ENCODE measurements around the gene CACNB3. TPM values are rescaled to one million over a fixed set of nuclear protein-coding genes. Genes with fewer than 3 reads are reported as not detected.
"Not testable (repeated sequence)": the region's sequence is repeated elsewhere in the genome, so short reads cannot be mapped to it uniquely, and the experiment has no call there.

Gene CACNB3
- polyA plus RNA-seq, 1 donor, result 57.3 TPM

DNA sequence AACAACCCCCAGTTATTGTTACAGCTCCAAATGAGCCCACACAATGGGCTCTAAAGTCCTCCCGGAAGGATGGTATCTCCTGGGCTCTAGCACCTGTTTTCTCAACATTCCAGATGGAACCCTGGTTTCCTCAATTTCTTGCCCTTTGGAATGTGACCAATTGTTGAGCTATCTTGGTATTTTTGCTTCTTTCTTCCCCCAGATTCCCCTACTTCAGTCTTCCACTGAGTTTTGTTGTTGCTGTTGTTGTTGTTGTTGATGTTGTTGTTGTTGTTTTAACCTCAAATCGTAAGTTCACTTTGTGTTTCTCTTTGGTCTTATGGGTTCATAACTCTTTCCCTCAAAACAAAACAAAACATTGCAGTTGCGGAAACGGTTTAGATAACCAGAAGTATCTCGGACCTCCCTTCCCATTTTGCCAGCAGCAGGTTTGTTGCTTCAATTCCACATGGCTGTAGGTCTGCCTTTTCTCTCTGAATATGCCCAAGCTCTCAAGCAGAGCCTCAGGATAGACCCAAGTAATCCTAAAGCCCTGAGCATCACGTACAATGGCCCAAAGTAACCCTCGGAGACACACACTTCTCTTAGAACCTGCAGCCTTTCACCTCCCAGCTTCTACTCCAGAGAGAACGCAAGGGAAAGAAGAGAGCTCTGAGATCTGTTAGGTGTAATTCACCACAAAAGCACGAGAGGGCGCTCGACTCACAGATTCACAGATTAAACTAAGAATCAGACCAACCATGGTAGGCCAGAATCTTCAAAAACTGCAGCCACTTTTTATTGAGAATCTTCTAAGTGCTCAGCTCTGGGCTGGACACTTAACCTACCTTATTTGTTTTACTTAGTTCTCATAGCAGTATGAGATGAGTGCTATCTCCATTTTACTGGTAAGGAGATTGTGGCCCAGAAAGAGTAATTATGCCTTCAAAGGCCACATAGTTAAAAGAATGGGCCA lies 34.7 kb downstream of the CACNB3 start:
- peak; percentile 96 for DNase-seq

DNA sequence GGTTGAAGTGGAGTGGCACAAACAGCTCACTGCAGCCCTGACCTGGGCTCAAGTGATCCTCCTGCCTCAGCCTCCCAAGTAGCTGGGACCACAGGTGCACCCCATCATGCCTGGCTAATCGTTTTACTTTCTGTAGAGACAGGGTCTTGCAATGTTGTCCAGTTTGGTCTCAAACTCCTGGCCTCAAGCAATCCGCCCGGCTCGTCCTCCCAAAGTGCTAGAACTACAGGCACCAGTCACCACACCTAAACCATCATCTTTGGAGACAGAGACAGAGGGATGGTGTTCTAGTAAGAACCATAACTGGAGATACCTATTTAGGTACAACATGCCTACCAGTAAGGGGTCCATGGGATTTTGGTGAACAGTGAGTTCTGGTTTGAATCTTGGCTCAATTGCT lies 36.2 kb downstream of the CACNB3 start:
- DNase-seq, result no peak

DNA sequence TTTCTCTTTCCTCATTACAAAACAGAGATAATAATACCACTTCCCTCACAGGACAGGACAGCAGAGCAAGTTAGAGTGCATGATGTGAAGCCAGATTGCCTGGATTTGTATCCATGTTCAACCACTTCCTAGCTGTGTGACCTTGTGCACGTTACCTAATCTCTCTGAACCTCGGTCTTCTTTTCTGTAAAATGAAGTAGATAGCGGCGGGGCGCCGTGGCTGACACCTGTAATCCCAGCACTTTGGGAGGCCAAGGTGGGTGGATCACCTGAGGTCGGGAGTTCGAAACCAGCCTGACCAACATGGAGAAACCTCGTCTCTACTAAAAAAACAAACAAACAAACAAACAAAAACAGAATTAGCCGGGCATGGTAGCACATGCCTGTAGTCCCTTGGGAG lies 36.6 kb downstream of the CACNB3 start:
- DNase-seq, result not testable (repeated sequence)

DNA sequence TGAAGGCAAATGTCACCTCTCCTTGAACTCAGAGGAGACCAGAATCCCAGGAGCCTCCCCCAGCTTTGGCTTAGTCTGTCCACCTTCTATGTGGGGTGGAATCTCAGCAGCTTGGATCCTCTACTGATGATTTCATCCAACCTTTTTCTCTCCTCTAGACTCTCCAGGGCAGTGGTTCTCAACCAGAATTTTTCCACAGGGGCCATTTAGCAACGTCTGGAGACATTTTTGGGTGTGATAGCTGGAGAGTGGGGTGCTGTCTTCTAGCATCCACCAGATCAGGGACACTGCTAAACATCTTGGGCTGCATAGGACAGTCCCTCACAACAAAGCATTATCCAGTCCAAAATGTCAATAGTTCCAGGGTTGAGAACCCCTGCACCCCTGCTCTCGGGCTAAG lies 38.1 kb downstream of the CACNB3 start:
- DNase-seq, result no peak

DNA sequence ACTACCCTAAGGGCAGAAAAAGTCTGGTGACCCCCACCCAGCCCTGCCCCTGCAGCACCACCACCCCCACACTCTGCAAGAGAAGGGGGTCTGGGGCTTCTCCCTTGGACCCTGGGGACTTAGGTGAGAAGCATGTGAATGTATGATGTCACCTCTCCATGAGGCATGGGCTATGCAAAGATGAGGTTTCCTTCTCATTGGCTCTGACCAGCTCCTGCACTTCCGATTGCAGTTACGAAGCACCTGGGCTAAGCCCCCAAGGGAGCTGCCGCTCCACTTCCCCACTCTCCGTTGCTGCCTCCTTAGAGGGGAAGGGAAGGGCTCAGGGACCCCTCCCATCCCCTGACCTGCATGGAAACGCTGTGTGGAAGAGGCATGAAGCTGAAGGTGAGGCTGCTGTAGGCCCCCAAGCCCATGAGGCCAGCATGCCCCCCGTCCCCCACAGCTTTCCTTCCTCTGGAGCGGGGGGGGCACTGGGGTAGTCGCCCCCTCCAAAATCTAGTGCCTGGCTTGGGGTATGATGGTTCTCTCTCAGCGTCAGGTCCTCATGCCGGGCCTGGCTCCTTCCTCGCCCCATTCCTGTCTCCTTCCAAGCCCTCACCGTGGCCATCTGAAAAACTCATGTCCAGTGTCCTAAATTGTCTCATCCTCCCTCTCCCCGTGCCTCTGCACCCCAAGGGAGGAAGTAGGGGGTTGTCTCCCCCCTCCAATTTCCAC lies 39.1 kb downstream of the CACNB3 start:
- no peak for DNase-seq

DNA sequence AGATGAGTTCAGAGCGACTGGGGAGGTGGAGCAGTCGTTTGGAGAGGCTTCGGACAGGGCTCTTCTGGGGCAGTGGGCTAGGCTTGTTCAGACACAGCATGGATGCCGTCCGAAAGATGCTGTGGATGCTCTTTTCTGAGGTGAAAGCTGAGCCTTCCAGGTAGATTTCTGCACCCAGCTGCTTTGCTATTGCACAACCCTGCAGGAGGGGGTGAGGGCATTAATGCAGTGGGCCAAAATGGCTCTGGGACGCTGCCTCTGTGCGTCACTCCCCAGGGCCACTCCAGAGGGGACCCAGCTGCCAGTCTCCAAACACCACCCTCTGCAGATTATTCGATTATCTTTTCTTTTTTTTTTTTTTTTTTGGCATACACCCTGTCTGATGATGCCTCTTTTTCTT lies 39.7 kb downstream of the CACNB3 start:
- DNase-seq, result no peak

DNA sequence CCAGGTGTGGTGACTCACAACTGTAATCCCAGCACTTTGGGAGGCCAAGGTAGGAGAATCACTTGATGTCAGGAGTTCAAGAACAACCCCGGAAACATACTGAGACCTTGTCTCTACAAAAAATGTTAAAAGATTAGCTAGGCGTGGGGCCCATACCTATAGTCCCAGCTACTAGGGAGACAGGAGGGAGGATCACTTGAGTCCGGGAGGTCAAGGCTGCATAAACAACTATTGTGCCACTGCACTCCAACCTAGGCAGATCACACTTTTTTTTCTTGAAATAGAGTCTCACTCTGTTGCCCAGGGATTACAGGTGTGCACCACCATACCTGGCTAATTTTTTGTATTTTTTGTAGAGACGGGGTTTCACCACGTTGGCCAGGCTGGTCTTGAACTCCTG lies 41.3 kb downstream of the CACNB3 start:
- no peak for DNase-seq

DNA sequence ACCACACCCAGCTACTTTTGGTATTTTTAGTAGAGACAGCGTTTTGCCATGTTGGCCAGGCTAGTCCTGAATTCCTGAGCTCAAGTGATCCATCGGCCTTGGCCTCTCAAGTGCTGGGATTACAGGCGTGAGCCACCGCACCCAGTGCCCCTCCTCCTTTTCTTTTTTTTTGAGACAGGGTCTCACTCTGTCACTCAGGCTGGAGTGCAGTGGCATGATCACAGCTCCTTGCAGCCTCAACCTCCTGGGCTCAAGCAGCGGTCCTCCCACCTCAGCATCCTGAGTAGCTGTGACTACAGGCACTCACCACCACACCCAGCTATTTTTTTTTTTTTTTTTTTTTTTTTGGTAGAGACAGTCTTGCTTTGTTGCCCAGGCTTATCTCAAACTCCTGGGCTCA lies 41.9 kb downstream of the CACNB3 start:
- DNase-seq, result not testable (repeated sequence)

DNA sequence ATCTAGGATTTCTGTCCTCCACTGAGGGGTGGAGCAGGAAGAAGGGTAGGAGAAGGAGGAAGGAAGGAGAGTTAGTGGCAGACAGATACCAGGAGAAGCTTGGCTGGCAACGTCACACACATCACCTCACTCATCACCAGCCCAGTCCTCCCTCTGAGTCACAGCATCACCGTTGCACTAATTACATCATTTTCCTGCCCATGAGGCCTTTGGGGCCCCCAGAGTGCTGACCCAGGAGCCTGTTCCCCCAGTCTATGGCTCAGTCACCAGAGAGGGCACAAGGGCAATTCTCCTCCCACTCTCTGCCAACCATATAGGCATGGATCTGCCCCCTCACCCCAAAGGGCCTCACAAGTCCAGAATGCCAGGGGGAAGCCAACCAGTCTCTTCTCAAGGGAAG lies 42.8 kb downstream of the CACNB3 start:
- no peak for DNase-seq

DNA sequence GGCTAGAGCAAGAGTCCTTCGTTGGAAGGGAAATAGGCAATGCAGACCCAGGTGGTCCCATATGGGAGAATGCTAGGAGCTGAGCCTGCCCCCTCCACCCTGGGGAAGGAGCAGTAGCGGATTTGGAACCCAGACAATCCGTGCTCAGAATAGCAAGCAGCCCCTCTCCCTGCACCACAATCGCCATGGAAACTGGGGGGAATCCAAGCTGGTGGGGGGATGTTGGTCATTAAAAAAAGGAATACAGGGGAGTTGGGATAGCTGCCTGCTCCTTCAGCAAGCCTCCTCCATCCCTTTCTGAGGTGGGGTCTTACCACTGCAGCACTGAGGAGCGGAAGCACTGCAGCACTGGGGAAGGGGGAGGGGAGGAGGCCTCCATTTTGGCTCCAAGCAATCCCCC lies 44.5 kb downstream of the CACNB3 start:
- no peak for DNase-seq

DNA sequence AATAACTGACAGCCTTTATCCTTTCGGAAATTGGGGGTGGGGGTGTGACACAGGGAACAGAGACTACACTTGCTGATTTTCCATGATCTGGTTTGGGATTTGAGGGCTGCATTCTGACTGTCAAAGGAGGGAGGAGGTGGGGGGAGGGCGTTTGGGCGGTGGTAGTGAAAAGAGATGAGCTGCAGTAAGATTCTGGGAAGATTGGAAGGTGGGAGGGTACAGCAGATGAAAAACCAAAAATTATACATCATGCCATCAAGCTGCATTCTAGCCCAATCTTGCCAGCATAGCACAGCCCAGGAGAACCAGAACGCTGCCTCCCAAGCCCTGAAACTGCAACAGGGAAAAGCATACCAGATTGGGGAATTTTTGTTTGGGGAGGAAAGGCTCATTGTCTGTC lies 45.0 kb downstream of the CACNB3 start:
- no peak for DNase-seq

DNA sequence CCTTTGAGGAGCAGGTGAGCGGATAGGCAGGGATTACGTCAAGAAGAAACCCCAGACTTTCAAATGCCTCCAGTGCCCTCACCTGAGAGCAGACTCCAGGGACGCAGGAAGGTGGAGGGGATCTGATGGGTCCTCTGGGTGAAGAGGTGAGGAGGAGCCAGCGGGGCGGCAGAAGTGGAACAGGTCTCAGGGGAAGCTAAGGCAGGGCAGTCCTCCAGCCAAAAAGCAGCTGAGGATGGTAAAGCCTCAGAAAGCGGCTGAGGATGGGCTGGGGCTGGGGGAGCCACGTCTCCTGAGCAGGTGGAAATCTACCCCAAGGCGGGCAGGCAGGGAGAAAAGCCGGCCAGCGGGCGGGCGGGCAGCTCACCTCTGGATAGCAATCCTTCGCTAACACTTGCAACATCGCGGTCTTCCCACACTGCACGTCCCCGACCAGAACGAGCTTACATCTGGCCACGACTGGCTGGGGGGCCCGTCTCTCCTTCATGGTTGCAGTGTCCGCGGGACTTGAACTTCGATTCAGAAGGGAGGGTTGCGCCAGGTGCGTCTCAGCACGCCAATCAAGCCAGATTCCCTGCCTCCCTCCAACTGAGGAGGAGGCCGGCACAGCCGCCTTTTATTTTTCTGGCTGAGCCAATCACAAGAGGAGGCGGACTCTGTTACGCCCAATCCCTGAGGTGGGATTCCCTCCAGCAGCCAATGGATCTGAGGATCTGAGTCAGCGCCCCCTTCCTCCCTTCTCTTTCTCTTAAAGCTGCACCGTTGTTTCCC lies 47.2 kb downstream of the CACNB3 start, which contains the start of gene RND1:
RND1 (minus strand) TSS at position 590 of the 771 bp plus-strand sequence; CDS start at position 487, 103 bp downstream.
- DNase-seq, result peak; percentile 93

DNA sequence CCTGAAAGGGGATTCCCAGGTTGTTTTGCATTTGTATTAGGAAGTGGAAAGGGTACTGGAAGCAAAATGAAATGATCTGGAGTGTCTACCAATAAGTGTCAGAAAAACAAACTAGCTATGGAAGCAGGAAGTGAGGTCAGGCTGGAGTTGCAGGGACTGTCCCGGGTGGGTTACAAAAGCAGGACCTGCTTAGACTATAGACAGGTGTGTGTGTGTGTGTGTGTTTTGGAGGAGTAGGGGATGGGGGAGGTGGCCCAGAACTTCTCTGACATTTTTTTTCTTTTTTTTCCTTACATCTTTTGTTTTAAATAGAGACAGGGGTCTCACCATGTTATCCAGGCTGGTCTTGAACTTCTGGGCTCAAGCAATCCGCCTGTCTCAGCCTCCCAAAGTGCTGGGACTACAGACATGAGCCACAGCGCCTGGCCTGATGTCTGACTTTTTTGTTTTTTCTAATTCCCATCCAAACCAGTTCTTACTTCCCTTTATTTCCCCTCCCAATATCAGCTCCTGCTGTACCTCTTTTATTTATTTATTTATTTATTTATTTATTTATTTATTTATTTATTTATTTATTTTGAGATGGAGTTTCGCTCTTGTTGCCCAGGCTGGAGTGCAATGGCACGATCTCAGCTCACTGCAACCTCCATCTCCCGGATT lies 47.9 kb downstream of the CACNB3 start:
- no peak for DNase-seq

DNA sequence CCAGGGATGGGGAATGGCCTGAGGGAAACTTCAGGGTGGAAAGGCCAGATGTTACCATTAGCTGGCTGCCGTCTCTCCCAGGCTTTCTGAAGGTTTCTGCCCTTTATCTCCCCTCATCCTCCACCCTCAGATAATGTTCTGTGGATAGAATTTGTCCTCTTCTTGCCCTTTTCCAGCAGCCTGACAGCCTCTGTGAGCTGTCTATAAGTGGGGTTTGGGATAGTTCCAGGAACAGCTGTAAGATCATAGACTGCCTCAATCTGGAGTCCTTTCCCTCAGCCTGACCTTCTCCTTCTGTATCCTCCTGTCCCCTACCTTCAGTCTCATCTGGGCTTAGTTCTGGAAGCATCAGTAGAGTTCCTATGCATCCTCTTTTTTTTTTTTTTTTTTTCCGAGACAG lies 50.2 kb downstream of the CACNB3 start:
- DNase-seq, result no peak

DNA sequence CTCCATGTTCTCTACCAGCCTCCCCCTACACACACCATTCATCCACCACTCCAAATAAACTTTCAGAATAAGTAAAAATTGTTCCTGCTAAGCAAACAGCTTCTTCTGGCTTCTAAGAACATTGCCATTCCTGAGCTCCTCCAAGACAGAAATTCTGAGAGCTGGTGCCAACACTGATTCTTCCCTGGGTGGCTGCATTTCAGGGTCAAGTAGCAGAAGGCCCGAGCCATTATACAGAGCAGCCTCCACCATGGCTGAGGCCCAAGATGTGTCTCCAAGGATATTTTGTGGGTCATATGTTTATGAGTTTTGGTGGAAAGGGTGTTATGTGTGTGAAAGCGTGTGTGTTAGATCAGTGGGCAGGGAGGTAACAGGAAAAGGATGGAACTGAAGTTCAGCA lies 50.9 kb downstream of the CACNB3 start:
- no peak for DNase-seq

DNA sequence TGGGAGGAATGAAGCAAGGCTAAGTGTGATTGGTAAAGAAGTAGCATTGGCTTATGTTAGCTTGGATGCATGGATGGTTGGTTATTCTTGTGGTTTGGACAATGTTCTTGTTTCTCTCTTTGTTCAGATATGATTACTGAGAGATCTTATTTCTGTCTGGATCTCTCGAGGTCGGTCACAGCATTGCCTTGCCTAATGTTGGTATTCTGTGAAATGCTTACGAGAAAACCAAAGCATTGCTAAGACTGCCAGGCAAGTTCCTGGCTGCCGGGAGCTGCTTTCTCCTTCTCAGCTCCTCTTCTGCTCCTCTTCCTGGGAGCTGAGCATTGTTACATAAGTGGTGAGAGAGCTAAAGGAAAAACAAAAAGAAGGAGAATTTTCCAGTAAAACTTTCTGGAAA lies 54.8 kb downstream of the CACNB3 start:
- DNase-seq, result no peak

DNA sequence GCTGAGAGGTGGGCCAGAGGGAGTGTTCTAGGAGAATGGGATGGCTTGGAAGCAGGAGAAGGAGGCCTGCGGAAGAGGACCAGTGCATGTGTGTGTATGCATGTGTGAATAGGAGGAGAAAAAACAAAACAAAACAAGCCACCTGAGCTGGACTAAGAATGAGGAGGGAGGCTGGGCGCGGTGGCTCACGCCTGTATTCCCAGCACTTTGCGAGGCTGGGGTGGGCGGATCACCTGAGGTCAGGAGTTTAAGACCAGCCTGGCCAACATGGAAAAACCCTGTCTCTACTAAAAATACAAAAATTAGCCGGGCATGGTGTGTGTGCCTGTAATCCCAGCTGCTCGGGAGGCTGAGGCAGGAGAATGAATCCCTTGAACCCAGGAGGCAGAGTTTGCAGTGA lies 55.2 kb downstream of the CACNB3 start:
- not testable (repeated sequence) for DNase-seq

DNA sequence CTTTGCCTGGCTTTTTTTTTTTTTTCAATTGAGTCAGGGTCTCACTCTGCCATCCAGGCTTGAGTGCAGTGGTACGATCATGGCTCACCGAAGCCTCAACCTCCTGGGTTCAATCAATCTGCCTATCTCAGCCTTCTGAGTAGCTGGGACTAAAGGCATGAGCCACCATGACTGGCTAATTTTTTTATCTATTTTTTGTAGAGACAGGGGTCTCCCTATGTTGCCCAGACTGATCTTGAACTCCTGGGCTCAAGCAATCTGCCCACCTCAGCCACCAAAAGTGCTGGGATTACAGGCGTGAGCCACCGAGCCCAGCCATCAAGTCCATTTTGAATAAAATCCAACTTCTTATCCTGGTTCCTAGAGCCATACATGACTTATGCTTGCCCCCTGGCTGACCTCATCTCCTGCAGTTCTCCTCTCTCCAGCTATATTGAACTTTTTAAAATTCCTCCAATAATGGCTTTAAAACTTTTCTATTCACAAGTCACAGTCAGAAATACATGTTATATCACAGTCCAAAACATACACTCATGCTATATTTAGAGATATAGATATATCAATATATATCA lies 57.7 kb downstream of the CACNB3 start:
- DNase-seq, result no peak
